Astrocyte of the spinal cord (primary cell): Measurements from ENCODE around the gene OPRM1.

Experiments
- DNase-seq: peaks from one replicate; pipeline ENCODE4 v3.0.0; 2011; ENCODE audit warnings: low read depth, low spot score
- H3K4me3 ChIP-seq: 2 replicates; pipeline ENCODE4 v1.5.1; 2011; ENCODE audit warnings: low read depth, mild to moderate bottlenecking, low read length, moderate library complexity
- CTCF ChIP-seq: IDR thresholded peaks from 2 replicates; pipeline ENCODE4 v1.5.1; 2012; ENCODE audit warnings: low read depth, mild to moderate bottlenecking, low read length, inconsistent platforms
- in situ Hi-C: cut with HindIII; loops from 2 replicates; pipeline ENCODE4 v1.10.0; 2017; ENCODE audit warnings: low sequenced_read_pairs

The OPRM1 gene

GRCh38 chr6:154093231-154094044 is 54.4 kb downstream of the OPRM1 start:
- no peak for DNase-seq
- no peak overlapping the region for H3K4me3 ChIP-seq
- in situ Hi-C loops, result no loop called here
- no peak for TF ChIP-seq CTCF

- in situ Hi-C loops, result no loop called here
- DNase-seq, result no peak
- TF ChIP-seq CTCF, result no peak
- no peak overlapping the region for H3K4me3 ChIP-seq
Measured at GRCh38 chr6:154095571-154095970, 56.5 kb downstream of the OPRM1 start.

- no peak overlapping the region for H3K4me3 ChIP-seq
- in situ Hi-C loops, result no loop called here
- no peak for TF ChIP-seq CTCF
- no peak for DNase-seq
Measured at GRCh38 chr6:154096316-154096715, 57.3 kb downstream of the OPRM1 start.

- TF ChIP-seq CTCF, result no peak
- no peak overlapping the region for H3K4me3 ChIP-seq
- in situ Hi-C loops, result no loop called here
- no peak for DNase-seq
Measured at GRCh38 chr6:154096834-154097233, 57.8 kb downstream of the OPRM1 start.

- no peak overlapping the region for H3K4me3 ChIP-seq
- no peak for DNase-seq
- in situ Hi-C loops, result no loop called here
- no peak for TF ChIP-seq CTCF
Measured at GRCh38 chr6:154099211-154099610, 60.2 kb downstream of the OPRM1 start.

- no peak for DNase-seq
- no peak overlapping the region for H3K4me3 ChIP-seq
- TF ChIP-seq CTCF, result no peak
- in situ Hi-C loops, result no loop called here
Measured at GRCh38 chr6:154106251-154106650, 67.2 kb downstream of the OPRM1 start.
